Measurements from ENCODE around the gene ING3.

The ING3 gene

DNA sequence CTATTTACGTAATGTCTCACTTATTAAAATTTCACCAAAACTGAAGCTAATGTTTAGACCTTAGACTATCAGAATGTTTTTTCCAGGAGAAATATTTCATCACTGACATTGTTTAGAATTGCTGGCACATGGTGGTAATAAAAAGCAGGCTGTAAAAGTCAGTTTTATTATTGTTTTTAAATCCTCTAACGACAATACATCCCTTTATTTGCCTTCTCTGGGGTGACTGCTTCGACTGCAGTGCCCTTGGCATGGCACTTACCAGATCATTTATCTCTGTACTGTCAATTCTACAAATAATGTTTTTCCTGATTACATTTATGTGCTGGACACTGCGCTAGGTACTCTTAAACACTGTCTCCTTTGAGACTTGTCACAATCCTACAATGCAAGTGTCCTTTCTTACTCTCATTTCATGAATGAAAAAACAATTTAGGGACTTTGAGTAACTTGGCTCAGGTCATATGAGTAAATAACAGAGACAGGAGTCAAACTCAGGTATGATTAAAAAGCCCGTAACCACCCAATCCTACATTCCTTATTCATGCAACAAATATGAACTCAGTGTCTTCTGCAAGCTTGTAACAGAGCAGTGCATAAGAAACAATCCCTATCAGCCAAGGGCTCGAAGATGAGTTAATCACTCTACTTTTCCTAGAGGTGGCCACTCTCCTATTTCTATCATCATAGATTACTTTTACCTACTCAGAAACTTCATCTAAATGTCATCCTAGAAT, 5.6 kb upstream of the ING3 start (continued):
- TF ChIP-seq, protein P1, sequence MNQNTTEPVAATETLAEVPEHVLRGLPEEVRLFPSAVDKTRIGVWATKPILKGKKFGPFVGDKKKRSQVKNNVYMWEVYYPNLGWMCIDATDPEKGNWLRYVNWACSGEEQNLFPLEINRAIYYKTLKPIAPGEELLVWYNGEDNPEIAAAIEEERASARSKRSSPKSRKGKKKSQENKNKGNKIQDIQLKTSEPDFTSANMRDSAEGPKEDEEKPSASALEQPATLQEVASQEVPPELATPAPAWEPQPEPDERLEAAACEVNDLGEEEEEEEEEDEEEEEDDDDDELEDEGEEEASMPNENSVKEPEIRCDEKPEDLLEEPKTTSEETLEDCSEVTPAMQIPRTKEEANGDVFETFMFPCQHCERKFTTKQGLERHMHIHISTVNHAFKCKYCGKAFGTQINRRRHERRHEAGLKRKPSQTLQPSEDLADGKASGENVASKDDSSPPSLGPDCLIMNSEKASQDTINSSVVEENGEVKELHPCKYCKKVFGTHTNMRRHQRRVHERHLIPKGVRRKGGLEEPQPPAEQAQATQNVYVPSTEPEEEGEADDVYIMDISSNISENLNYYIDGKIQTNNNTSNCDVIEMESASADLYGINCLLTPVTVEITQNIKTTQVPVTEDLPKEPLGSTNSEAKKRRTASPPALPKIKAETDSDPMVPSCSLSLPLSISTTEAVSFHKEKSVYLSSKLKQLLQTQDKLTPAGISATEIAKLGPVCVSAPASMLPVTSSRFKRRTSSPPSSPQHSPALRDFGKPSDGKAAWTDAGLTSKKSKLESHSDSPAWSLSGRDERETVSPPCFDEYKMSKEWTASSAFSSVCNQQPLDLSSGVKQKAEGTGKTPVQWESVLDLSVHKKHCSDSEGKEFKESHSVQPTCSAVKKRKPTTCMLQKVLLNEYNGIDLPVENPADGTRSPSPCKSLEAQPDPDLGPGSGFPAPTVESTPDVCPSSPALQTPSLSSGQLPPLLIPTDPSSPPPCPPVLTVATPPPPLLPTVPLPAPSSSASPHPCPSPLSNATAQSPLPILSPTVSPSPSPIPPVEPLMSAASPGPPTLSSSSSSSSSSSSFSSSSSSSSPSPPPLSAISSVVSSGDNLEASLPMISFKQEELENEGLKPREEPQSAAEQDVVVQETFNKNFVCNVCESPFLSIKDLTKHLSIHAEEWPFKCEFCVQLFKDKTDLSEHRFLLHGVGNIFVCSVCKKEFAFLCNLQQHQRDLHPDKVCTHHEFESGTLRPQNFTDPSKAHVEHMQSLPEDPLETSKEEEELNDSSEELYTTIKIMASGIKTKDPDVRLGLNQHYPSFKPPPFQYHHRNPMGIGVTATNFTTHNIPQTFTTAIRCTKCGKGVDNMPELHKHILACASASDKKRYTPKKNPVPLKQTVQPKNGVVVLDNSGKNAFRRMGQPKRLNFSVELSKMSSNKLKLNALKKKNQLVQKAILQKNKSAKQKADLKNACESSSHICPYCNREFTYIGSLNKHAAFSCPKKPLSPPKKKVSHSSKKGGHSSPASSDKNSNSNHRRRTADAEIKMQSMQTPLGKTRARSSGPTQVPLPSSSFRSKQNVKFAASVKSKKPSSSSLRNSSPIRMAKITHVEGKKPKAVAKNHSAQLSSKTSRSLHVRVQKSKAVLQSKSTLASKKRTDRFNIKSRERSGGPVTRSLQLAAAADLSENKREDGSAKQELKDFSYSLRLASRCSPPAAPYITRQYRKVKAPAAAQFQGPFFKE (tag by site-specific recombination; IDR thresholded peaks at IDR 0.05; ENCODE audit: borderline replicate concordance): no peak
- TF ChIP-seq ZNF629 (tag by site-specific recombination; IDR thresholded peaks at IDR 0.05) (0 out of 2 replicates have a peak, but pooled peaks have one; percentile 29), ZNF561 (tag by site-specific recombination; IDR thresholded peaks at IDR 0.05; ENCODE audit: borderline replicate concordance) (peak; percentile 32; the same call in 1 of the 2 replicates), ZNF302 (tag by site-specific recombination; IDR thresholded peaks at IDR 0.05; ENCODE audit: low read depth) (no peak), ZNF37A (tag by site-specific recombination; IDR thresholded peaks at IDR 0.05) (no peak), ZNF133 (tag by site-specific recombination; IDR thresholded peaks at IDR 0.05) (no peak), OSR2 (tag by site-specific recombination; IDR thresholded peaks at IDR 0.05) (peak; percentile 51; the same call in 1 of the 2 replicates), ZNF274 (IDR thresholded peaks at IDR 0.05; ENCODE audit: low read length) (no peak), ZNF274 (tag by site-specific recombination; IDR thresholded peaks at IDR 0.05; ENCODE audit: borderline replicate concordance) (no peak), ZNF155 (tag by site-specific recombination; IDR thresholded peaks at IDR 0.05) (no peak), ZFHX2 (tag by site-specific recombination; conservative IDR thresholded peaks at IDR 0.05) (no peak), ZNF169 (tag by site-specific recombination; IDR thresholded peaks at IDR 0.05) (no peak), KLF7 (tag by site-specific recombination; IDR thresholded peaks at IDR 0.05; ENCODE audit: borderline replicate concordance) (0 out of 2 replicates have a peak, but pooled peaks have one; percentile 29), ZNF600 (tag by site-specific recombination; IDR thresholded peaks at IDR 0.05) (peak; percentile 54; the same call in 1 of the 2 replicates), ZIC2 (tag by site-specific recombination; IDR thresholded peaks at IDR 0.05) (no peak), ZNF610 (tag by site-specific recombination; IDR thresholded peaks at IDR 0.05; ENCODE audit: borderline replicate concordance) (no peak), ZNF184 (tag by site-specific recombination; IDR thresholded peaks at IDR 0.05) (0 out of 2 replicates have a peak, but pooled peaks have one; percentile 9), SETDB1 (IDR thresholded peaks at IDR 0.05; ENCODE audit: insufficient read length, low read length) (no peak)
- TF ChIP-seq, protein P2, sequence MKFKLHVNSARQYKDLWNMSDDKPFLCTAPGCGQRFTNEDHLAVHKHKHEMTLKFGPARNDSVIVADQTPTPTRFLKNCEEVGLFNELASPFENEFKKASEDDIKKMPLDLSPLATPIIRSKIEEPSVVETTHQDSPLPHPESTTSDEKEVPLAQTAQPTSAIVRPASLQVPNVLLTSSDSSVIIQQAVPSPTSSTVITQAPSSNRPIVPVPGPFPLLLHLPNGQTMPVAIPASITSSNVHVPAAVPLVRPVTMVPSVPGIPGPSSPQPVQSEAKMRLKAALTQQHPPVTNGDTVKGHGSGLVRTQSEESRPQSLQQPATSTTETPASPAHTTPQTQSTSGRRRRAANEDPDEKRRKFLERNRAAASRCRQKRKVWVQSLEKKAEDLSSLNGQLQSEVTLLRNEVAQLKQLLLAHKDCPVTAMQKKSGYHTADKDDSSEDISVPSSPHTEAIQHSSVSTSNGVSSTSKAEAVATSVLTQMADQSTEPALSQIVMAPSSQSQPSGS (tag by site-specific recombination; IDR thresholded peaks at IDR 0.05; ENCODE audit: low read depth): peak; percentile 45; the same call in 1 of the 2 replicates
- TF ChIP-seq, protein P3, sequence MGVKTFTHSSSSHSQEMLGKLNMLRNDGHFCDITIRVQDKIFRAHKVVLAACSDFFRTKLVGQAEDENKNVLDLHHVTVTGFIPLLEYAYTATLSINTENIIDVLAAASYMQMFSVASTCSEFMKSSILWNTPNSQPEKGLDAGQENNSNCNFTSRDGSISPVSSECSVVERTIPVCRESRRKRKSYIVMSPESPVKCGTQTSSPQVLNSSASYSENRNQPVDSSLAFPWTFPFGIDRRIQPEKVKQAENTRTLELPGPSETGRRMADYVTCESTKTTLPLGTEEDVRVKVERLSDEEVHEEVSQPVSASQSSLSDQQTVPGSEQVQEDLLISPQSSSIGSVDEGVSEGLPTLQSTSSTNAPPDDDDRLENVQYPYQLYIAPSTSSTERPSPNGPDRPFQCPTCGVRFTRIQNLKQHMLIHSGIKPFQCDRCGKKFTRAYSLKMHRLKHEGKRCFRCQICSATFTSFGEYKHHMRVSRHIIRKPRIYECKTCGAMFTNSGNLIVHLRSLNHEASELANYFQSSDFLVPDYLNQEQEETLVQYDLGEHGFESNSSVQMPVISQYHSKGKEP (tag by site-specific recombination; IDR thresholded peaks at IDR 0.05): peak; percentile 68; the same call in 1 of the 2 replicates
- TF ChIP-seq, protein P4, sequence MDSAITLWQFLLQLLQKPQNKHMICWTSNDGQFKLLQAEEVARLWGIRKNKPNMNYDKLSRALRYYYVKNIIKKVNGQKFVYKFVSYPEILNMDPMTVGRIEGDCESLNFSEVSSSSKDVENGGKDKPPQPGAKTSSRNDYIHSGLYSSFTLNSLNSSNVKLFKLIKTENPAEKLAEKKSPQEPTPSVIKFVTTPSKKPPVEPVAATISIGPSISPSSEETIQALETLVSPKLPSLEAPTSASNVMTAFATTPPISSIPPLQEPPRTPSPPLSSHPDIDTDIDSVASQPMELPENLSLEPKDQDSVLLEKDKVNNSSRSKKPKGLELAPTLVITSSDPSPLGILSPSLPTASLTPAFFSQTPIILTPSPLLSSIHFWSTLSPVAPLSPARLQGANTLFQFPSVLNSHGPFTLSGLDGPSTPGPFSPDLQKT (IDR thresholded peaks at IDR 0.05; ENCODE audit: borderline replicate concordance, low read depth, low read length): no peak
- TF ChIP-seq, protein P5, sequence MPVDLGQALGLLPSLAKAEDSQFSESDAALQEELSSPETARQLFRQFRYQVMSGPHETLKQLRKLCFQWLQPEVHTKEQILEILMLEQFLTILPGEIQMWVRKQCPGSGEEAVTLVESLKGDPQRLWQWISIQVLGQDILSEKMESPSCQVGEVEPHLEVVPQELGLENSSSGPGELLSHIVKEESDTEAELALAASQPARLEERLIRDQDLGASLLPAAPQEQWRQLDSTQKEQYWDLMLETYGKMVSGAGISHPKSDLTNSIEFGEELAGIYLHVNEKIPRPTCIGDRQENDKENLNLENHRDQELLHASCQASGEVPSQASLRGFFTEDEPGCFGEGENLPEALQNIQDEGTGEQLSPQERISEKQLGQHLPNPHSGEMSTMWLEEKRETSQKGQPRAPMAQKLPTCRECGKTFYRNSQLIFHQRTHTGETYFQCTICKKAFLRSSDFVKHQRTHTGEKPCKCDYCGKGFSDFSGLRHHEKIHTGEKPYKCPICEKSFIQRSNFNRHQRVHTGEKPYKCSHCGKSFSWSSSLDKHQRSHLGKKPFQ (tag by site-specific recombination; IDR thresholded peaks at IDR 0.05): 0 out of 2 replicates have a peak, but pooled peaks have one; percentile 46
